Endothelial cell of umbilical vein (primary cell): ENCODE data around the gene SGMS2.

Experiments
- CTCF ChIP-seq, 2 donors: IDR thresholded peaks; 1 replicate in 1 of 2; 2 replicates in 1 of 2; pipeline ENCODE4 v1.5.1; 2011; ENCODE audit warnings: low read length in 2 of 2, mild to moderate bottlenecking in 2 of 2, moderate library complexity in 2 of 2, control low read depth in 1 of 2, inconsistent platforms in 1 of 2, low read depth in 1 of 2; ENCODE audit not compliant: insufficient read depth in 1 of 2; ENCODE audit errors: extremely low read depth in 1 of 2
- EZH2 ChIP-seq: IDR thresholded peaks from 2 replicates; pipeline ENCODE4 v1.6.1; 2012; ENCODE audit warnings: borderline replicate concordance, low read depth, mild to moderate bottlenecking, moderate library complexity, low read length, inconsistent platforms; ENCODE audit not compliant: severe bottlenecking
- JUN ChIP-seq: IDR thresholded peaks from 2 replicates; pipeline ENCODE4 v1.6.1; 2011; ENCODE audit warnings: borderline replicate concordance, low read depth; ENCODE audit not compliant: insufficient read length, insufficient read depth
- MAX ChIP-seq: IDR thresholded peaks from 2 replicates; pipeline ENCODE4 v1.6.1; 2011; ENCODE audit not compliant: insufficient read depth, insufficient read length
- POLR2A ChIP-seq: IDR thresholded peaks from 2 replicates; pipeline ENCODE4 v1.6.1; 2012; ENCODE audit warnings: low read depth, mild to moderate bottlenecking, control low read depth, low read length
- POLR2AphosphoS5 ChIP-seq: IDR thresholded peaks from 2 replicates; pipeline ENCODE4 v1.6.1; 2012; ENCODE audit warnings: low read depth, mild to moderate bottlenecking, control low read depth, low read length, moderate library complexity; ENCODE audit not compliant: insufficient read depth

DNA sequence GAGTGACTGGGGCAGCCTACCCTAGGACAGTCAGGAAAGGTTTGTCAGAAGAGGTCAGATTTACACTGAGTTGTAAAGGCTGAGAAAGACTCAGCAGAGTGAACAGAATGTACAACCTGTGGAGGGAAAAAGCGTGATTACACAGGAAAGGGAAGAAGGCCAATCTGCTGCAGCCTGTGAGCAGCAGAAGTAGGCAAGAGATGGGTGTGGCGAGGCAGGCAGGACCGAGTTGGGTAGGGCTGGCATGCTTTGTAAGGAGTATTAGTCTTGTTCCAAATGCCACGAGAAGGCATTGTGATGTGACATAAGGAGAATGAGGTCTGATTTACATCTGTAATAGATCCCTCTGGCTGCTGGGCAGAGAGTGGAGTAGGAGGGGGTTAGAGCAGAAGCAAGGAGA, 12.6 kb downstream of the SGMS2 start:
- TF ChIP-seq POLR2A (no peak), POLR2AphosphoS5 (no peak), CTCF (IDR thresholded peaks at IDR 0.05; ENCODE audit: extremely low read depth in 1 of 2, insufficient read depth in 1 of 2, low read depth in 1 of 2, low read length in 2 of 2) (no peak), MAX (no peak), EZH2 (no peak), JUN (no peak)
